ENCODE results near the gene PTPRN2.

PTPRN2 gene

DNA sequence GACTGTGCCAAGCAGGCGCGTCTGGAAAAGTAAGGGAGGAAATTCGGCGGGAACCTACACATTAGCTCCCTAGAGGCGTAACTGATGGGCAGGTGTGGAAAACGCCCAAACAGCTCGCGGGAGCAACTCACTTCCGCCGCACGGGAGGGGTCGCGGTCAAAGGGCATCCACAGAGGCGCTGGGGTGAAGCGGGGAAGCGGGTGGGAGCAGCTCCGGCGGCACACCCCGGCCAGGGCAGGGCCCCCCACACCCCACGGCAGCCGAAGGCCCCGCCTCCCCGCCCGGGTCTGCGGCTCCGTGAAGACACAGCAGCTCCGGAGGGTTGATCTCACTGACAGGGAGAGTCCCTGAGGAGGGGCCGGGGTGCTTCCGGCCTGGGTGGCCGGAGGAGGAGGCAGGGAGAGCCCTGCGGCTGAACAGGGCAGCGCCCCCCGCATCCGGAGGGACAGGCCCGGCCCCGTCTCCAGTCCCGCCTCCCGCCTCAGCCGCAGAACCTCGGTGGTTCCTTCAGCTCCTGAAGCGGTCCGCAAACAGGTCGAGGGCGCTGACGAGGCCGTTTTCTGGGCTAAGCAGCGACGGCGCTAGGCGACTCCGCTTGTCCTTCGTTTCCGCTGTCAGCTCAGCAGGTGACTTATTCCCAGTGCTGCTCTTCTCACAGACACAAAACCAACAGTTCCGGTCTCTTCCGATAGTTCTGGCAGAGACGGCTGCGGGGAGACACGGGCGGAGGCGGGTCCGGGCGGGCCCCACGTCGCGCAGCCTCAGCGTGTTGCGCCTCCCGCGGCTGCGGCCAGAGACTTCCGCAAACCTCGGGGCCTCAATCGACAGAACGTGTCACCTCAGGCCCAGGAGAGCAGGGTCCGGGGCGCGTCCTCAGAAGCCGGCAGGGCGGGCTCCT lies 974.7 kb downstream of the PTPRN2 start:
- no peak for DNase-seq (ENCODE audit: low read depth)
- TF ChIP-seq, protein P1, sequence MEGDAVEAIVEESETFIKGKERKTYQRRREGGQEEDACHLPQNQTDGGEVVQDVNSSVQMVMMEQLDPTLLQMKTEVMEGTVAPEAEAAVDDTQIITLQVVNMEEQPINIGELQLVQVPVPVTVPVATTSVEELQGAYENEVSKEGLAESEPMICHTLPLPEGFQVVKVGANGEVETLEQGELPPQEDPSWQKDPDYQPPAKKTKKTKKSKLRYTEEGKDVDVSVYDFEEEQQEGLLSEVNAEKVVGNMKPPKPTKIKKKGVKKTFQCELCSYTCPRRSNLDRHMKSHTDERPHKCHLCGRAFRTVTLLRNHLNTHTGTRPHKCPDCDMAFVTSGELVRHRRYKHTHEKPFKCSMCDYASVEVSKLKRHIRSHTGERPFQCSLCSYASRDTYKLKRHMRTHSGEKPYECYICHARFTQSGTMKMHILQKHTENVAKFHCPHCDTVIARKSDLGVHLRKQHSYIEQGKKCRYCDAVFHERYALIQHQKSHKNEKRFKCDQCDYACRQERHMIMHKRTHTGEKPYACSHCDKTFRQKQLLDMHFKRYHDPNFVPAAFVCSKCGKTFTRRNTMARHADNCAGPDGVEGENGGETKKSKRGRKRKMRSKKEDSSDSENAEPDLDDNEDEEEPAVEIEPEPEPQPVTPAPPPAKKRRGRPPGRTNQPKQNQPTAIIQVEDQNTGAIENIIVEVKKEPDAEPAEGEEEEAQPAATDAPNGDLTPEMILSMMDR (conservative IDR thresholded peaks at IDR 0.05; ENCODE audit: low read length) = no peak
- no peak overlapping the region for H3K4me3 ChIP-seq (ENCODE audit: low read length)

DNA sequence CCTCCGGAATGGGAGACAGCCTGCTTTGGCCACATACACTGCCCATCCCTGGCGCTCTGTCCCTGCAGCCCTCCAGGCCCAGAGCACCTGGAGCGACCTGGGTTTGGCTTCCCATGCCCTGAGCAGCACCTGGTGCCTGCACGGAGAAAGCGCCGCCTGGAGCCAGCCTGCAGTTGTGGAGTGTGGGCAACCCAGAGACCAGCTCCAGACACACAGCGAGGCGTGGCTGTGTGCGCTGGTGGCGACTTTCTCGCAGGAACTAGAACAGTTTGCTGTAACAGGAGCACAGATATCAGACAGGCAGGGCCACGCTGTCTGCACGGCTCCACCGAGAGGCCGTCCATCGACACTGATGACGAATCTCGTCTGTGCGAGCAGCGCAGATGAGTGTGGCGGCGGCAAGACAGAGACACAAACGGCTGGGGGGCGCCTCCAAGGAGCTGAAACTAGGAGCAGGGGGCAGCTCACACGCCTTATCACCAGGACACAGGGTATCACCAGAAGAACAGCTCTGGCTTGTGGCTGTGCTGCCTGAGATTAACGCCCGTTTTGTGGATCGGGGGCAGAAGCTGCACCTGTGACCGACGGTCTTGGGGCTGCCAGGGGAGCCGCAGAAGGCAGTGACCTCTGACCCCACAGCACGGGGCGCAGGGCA lies 975.5 kb downstream of the PTPRN2 start:
- no peak for DNase-seq (ENCODE audit: low read depth)
- TF ChIP-seq, protein P1 (conservative IDR thresholded peaks at IDR 0.05; ENCODE audit: low read length) = no peak
- H3K4me3 ChIP-seq (ENCODE audit: low read length) = no peak overlapping the region

DNA sequence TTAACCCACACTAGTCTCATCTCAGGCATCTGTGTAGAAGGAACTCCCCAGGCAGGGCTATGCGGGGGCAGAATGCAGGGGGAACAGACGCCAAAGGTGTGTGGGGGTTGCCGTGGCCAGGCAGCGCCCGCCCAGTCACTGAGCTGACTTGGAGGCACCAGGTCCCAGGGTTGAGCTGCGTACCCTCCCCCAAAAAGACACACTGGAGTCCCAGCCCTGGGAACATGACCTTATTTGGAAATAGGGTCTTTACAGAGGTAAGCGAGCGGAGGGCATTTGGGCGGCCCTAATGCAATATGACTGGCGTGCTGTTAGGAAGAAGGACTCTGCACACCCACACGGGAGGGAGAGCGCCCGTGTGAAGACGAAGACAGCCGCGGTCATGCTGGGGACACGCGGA lies 976.3 kb downstream of the PTPRN2 start:
- TF ChIP-seq, protein P1 (conservative IDR thresholded peaks at IDR 0.05; ENCODE audit: low read length) = no peak
- DNase-seq (ENCODE audit: low read depth) = no peak

DNA sequence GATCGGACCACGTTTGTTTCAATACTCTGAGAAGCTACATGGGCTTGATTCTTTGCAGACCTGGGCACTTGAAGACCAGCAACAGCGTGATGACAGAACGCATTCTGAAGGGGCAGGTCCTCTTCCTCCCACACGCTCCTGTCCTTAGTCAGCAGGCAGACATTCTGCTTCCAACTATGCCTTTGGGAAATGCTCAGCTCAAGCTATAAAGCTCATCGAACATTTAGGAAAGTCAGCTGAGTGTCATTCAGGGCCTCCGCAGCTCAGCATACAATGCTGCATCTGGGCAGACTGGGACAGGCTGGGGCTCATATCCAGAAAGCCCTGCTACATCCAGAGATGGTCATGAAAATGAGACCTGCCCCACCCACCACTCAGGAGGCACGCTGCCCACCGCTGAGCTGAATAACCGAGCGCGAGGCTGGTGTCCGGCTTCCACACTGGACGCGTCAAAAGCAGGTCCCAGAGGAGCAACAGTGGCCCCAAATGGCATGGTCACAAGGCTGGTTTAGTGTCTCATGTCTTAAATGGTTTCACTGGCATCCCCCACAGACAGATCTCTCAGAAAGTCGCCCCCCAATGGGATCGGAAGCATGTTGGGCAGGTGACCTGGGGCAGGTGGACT lies 976.8 kb downstream of the PTPRN2 start:
- TF ChIP-seq, protein P1 (conservative IDR thresholded peaks at IDR 0.05; ENCODE audit: low read length) = no peak
- no peak overlapping the region for H3K4me3 ChIP-seq (ENCODE audit: low read length)
- DNase-seq (ENCODE audit: low read depth) = no peak

More for the DNA sequence above, 976.3 kb downstream of the PTPRN2 start:
- H3K4me3 ChIP-seq (ENCODE audit: low read length) = no peak overlapping the region

DNA sequence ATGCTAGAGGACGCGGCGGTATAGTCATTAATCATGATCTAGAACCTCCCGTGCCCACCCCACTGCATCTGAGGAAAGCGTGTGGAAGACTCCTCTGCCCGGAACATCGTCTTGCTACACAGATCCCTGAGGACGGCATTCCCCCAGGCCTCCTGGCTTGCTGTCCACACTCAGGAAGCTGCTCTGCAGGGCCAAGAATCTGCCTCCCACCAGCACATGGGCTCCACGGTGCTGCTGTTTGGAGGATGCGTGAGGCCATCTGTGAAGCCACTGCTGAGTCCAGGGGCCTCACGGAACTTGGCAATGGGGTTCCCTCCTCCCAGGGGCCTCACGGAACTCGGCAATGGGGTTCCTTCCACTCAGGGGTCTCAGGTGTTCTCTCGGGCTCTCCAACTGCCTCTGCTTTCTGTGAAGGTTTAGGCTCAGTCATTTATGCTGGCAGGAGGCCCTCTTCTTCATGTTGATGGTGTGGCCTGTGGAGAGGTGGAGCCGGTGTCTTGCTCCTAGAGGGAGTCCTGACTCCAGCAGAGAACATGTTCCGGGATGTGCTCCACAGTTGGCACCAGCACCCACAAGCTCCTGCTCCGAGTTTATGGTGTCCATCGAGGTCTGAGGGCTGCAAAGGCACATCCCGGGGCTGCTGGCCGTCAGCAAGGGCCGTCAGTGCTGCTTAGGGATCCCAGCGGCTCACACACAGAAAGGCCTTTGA lies 977.5 kb downstream of the PTPRN2 start:
- TF ChIP-seq, protein P1 (conservative IDR thresholded peaks at IDR 0.05; ENCODE audit: low read length) = no peak
- no peak for DNase-seq (ENCODE audit: low read depth)
- no peak overlapping the region for H3K4me3 ChIP-seq (ENCODE audit: low read length)

DNA sequence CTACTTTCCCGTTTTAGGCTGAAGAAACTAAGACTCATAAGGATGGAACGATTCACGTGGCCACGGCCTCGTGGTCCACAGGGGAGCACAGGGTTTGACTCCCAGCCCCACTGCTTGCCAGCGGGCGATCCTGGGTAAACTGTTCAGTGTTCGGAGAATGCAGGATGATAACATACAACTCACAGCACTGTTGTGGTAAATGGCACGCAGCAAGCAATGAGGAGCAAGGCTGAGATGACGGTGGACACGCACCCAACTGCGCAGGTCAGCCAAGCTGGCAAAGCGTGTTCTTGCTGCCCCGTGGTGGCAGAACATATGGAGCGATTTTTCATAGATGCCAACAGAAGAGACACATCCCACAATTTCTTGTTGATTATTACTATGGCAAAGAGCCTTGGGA lies 978.1 kb downstream of the PTPRN2 start:
- TF ChIP-seq, protein P1 (conservative IDR thresholded peaks at IDR 0.05; ENCODE audit: low read length) = no peak
- no peak overlapping the region for H3K4me3 ChIP-seq (ENCODE audit: low read length)
- DNase-seq (ENCODE audit: low read depth) = no peak

Measured in AG10803 (cell line).